HEK293 (cell line): ENCODE data around the gene WRAP73.
A peak's percentile ranks its signal among the peaks of the same experiment; 100 is the strongest.

Source experiments
- BCL11A ChIP-seq: fragments of 450-650 bp; formaldehyde crosslinking; IDR thresholded peaks from 2 replicates; pipeline ENCODE4 v1.5.1; 2016; ENCODE audit warnings: low read depth, missing biosample characterization, missing genetic modification characterization
- BCL11B ChIP-seq: fragments of 450-650 bp; formaldehyde crosslinking; IDR thresholded peaks from 2 replicates; pipeline ENCODE4 v1.5.1; 2016; ENCODE audit warnings: low read depth, missing biosample characterization, missing genetic modification characterization
- EGR2 ChIP-seq: fragments of 450-650 bp; formaldehyde crosslinking; IDR thresholded peaks from 2 replicates; pipeline ENCODE4 v1.5.1; 2016; ENCODE audit warnings: low read depth, missing biosample characterization, missing genetic modification characterization
- GLI4 ChIP-seq: fragments of 450-650 bp; formaldehyde crosslinking; IDR thresholded peaks from 2 replicates; pipeline ENCODE4 v1.5.1; 2016; ENCODE audit warnings: missing biosample characterization, missing genetic modification characterization
- KLF16 ChIP-seq: fragments of 450-650 bp; formaldehyde crosslinking; IDR thresholded peaks from 2 replicates; pipeline ENCODE4 v1.5.1; 2017; ENCODE audit warnings: missing biosample characterization, missing genetic modification characterization
- KLF9 ChIP-seq: fragments of 450-650 bp; formaldehyde crosslinking; IDR thresholded peaks from 2 replicates; pipeline ENCODE4 v1.5.1; 2016; ENCODE audit warnings: missing biosample characterization, missing genetic modification characterization, low read depth
- TCF7L2 ChIP-seq: IDR thresholded peaks from 2 replicates; pipeline ENCODE4 v1.6.1; 2011; ENCODE audit warnings: low read depth, mild to moderate bottlenecking, inconsistent platforms, low read length, moderate library complexity, borderline replicate concordance
- YY1 ChIP-seq: fragments of 450-650 bp; formaldehyde crosslinking; IDR thresholded peaks from 2 replicates; pipeline ENCODE4 v1.5.1; 2018; ENCODE audit warnings: missing biosample characterization, missing genetic modification characterization
- ZNF121 ChIP-seq: fragments of 450-650 bp; formaldehyde crosslinking; IDR thresholded peaks from 2 replicates; pipeline ENCODE4 v1.5.1; 2016; ENCODE audit warnings: missing biosample characterization, missing genetic modification characterization
- ZNF175 ChIP-seq: fragments of 450-650 bp; formaldehyde crosslinking; IDR thresholded peaks from 2 replicates; pipeline ENCODE4 v1.5.1; 2016; ENCODE audit warnings: missing biosample characterization, missing genetic modification characterization
- ZNF202 ChIP-seq: fragments of 450-650 bp; formaldehyde crosslinking; IDR thresholded peaks from 2 replicates; pipeline ENCODE4 v1.5.1; 2016; ENCODE audit warnings: missing biosample characterization, missing genetic modification characterization, borderline replicate concordance
- ZNF223 ChIP-seq: fragments of 450-650 bp; formaldehyde crosslinking; IDR thresholded peaks from 2 replicates; pipeline ENCODE4 v1.5.1; 2016; ENCODE audit warnings: missing biosample characterization, missing genetic modification characterization
- ZNF23 ChIP-seq: fragments of 450-650 bp; formaldehyde crosslinking; IDR thresholded peaks from 2 replicates; pipeline ENCODE4 v1.5.1; 2016; ENCODE audit warnings: missing biosample characterization, missing genetic modification characterization, borderline replicate concordance
- ZNF426 ChIP-seq: fragments of 450-650 bp; formaldehyde crosslinking; IDR thresholded peaks from 2 replicates; pipeline ENCODE4 v1.5.1; 2017; ENCODE audit warnings: missing biosample characterization, missing genetic modification characterization, mild to moderate bottlenecking, inconsistent platforms, moderate library complexity
- ZNF529 ChIP-seq: fragments of 450-650 bp; formaldehyde crosslinking; IDR thresholded peaks from 2 replicates; pipeline ENCODE4 v1.5.1; 2017; ENCODE audit warnings: missing genetic modification characterization, missing biosample characterization; ENCODE audit not compliant: insufficient replicate concordance
- ZNF658 ChIP-seq: fragments of 450-650 bp; formaldehyde crosslinking; IDR thresholded peaks from 2 replicates; pipeline ENCODE4; 2016; ENCODE audit warnings: missing biosample characterization, missing genetic modification characterization
- ZNF664 ChIP-seq: fragments of 450-650 bp; formaldehyde crosslinking; IDR thresholded peaks from 2 replicates; pipeline ENCODE4 v1.5.1; 2016; ENCODE audit warnings: missing biosample characterization, missing genetic modification characterization
- ZNF776 ChIP-seq: fragments of 450-650 bp; formaldehyde crosslinking; IDR thresholded peaks from 2 replicates; pipeline ENCODE4 v1.5.0; 2017; ENCODE audit warnings: missing biosample characterization, missing genetic modification characterization, borderline replicate concordance
- ZNF830 ChIP-seq: fragments of 450-650 bp; IDR thresholded peaks from 2 replicates; pipeline ENCODE4 v1.5.0; 2018; ENCODE audit warnings: missing biosample characterization, missing genetic modification characterization, low read depth, mild to moderate bottlenecking, moderate library complexity
- TF ChIP-seq, protein P1 (sequence below): fragments of 450-650 bp; formaldehyde crosslinking; IDR thresholded peaks from 2 replicates; pipeline ENCODE4 v1.5.1; 2016; ENCODE audit warnings: missing biosample characterization, missing genetic modification characterization
- TF ChIP-seq, protein P2 (sequence below): fragments of 450-650 bp; formaldehyde crosslinking; conservative IDR thresholded peaks from 2 replicates; pipeline ENCODE4 v1.5.1; 2016; ENCODE audit warnings: low read depth, missing biosample characterization, missing genetic modification characterization
- TF ChIP-seq, protein P3 (sequence below): fragments of 450-650 bp; formaldehyde crosslinking; IDR thresholded peaks from 2 replicates; pipeline ENCODE4 v1.5.1; 2016; ENCODE audit warnings: missing biosample characterization, missing genetic modification characterization
- TF ChIP-seq, protein P4 (sequence below): fragments of 450-650 bp; formaldehyde crosslinking; IDR thresholded peaks from 2 replicates; pipeline ENCODE4 v1.5.1; 2016; ENCODE audit warnings: missing biosample characterization, missing genetic modification characterization
- TF ChIP-seq, protein P5 (sequence below): fragments of 450-650 bp; formaldehyde crosslinking; IDR thresholded peaks from 2 replicates; pipeline ENCODE4 v1.5.1; 2016; ENCODE audit warnings: missing biosample characterization, missing genetic modification characterization

WRAP73 gene

DNA sequence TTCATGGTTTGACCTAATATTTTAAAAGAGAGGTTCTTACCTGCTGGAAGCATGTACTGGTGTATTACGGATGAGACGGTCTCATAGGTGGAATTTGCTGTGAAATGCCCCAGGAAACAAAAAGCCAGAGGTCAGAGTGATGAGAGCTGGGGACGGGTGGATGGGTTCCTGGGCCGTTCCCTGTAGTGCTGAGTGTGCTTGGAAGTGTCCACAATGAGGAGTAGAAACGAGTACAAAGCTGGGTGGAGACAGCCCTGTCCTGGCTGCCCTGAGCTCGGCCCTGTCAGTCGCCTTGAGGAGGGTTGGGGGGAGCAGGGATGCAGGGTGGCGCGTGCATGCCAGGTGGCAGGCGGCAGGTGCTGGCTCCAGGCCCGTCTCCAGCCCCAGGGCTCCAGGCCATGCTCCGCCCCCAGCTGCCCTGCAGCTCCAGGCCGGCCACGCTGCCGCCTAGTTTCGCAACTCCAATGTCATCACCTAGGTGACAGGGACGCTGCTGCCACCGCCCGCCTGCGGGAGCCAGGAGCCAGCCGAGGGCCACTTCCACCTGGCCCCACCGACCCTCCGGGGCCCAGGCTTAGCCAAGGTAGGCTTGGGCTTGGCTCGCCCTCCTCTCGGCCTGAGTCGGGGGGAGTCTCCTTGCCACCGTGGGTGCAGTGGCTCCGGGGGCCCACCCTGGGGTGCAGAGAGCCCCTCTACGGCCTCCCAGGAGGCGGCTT is 18.8 kb upstream of the WRAP73 start (continued):
- TF ChIP-seq, protein P1, sequence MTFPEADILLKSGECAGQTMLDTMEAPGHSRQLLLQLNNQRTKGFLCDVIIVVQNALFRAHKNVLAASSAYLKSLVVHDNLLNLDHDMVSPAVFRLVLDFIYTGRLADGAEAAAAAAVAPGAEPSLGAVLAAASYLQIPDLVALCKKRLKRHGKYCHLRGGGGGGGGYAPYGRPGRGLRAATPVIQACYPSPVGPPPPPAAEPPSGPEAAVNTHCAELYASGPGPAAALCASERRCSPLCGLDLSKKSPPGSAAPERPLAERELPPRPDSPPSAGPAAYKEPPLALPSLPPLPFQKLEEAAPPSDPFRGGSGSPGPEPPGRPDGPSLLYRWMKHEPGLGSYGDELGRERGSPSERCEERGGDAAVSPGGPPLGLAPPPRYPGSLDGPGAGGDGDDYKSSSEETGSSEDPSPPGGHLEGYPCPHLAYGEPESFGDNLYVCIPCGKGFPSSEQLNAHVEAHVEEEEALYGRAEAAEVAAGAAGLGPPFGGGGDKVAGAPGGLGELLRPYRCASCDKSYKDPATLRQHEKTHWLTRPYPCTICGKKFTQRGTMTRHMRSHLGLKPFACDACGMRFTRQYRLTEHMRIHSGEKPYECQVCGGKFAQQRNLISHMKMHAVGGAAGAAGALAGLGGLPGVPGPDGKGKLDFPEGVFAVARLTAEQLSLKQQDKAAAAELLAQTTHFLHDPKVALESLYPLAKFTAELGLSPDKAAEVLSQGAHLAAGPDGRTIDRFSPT (tag by site-specific recombination) = 0 out of 2 replicates have a peak, but pooled peaks have one; percentile 11
- TF ChIP-seq, protein P2, sequence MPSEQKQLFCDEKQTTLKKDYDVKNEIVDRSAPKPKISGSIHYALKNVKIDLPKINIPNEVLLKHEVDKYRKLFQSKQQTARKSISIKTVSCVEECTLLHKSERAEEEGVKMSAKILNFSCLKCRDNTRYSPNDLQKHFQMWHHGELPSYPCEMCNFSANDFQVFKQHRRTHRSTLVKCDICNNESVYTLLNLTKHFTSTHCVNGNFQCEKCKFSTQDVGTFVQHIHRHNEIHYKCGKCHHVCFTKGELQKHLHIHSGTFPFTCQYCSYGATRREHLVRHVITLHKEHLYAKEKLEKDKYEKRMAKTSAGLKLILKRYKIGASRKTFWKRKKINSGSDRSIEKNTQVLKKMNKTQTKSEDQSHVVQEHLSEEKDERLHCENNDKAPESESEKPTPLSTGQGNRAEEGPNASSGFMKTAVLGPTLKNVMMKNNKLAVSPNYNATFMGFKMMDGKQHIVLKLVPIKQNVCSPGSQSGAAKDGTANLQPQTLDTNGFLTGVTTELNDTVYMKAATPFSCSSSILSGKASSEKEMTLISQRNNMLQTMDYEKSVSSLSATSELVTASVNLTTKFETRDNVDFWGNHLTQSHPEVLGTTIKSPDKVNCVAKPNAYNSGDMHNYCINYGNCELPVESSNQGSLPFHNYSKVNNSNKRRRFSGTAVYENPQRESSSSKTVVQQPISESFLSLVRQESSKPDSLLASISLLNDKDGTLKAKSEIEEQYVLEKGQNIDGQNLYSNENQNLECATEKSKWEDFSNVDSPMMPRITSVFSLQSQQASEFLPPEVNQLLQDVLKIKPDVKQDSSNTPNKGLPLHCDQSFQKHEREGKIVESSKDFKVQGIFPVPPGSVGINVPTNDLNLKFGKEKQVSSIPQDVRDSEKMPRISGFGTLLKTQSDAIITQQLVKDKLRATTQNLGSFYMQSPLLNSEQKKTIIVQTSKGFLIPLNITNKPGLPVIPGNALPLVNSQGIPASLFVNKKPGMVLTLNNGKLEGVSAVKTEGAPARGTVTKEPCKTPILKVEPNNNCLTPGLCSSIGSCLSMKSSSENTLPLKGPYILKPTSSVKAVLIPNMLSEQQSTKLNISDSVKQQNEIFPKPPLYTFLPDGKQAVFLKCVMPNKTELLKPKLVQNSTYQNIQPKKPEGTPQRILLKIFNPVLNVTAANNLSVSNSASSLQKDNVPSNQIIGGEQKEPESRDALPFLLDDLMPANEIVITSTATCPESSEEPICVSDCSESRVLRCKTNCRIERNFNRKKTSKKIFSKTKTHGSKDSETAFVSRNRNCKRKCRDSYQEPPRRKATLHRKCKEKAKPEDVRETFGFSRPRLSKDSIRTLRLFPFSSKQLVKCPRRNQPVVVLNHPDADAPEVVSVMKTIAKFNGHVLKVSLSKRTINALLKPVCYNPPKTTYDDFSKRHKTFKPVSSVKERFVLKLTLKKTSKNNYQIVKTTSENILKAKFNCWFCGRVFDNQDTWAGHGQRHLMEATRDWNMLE (tag by site-specific recombination) = no peak
- TF ChIP-seq ZNF529 (tag by site-specific recombination) (no peak), ZNF223 (tag by site-specific recombination) (peak; percentile 9; the same call in 1 of the 2 replicates), BCL11B (tag by site-specific recombination) (no peak), ZNF121 (no peak), EGR2 (tag by site-specific recombination) (no peak), KLF9 (no peak), ZNF202 (tag by site-specific recombination) (no peak), BCL11A (tag by site-specific recombination) (no peak), TCF7L2 (no peak), GLI4 (tag by site-specific recombination) (no peak), KLF16 (tag by site-specific recombination) (peak; percentile 58; the same call in 1 of the 2 replicates), ZNF426 (tag by site-specific recombination) (no peak), ZNF175 (tag by site-specific recombination) (no peak), ZNF23 (tag by site-specific recombination) (no peak), YY1 (tag by site-specific recombination) (no peak), ZNF830 (tag by site-specific recombination) (no peak), ZNF658 (tag by site-specific recombination) (no peak), ZNF776 (tag by site-specific recombination) (no peak), ZNF664 (tag by site-specific recombination) (no peak)
- TF ChIP-seq, protein P3, sequence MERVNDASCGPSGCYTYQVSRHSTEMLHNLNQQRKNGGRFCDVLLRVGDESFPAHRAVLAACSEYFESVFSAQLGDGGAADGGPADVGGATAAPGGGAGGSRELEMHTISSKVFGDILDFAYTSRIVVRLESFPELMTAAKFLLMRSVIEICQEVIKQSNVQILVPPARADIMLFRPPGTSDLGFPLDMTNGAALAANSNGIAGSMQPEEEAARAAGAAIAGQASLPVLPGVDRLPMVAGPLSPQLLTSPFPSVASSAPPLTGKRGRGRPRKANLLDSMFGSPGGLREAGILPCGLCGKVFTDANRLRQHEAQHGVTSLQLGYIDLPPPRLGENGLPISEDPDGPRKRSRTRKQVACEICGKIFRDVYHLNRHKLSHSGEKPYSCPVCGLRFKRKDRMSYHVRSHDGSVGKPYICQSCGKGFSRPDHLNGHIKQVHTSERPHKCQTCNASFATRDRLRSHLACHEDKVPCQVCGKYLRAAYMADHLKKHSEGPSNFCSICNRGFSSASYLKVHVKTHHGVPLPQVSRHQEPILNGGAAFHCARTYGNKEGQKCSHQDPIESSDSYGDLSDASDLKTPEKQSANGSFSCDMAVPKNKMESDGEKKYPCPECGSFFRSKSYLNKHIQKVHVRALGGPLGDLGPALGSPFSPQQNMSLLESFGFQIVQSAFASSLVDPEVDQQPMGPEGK (tag by site-specific recombination) = peak; percentile 72
- TF ChIP-seq, protein P4, sequence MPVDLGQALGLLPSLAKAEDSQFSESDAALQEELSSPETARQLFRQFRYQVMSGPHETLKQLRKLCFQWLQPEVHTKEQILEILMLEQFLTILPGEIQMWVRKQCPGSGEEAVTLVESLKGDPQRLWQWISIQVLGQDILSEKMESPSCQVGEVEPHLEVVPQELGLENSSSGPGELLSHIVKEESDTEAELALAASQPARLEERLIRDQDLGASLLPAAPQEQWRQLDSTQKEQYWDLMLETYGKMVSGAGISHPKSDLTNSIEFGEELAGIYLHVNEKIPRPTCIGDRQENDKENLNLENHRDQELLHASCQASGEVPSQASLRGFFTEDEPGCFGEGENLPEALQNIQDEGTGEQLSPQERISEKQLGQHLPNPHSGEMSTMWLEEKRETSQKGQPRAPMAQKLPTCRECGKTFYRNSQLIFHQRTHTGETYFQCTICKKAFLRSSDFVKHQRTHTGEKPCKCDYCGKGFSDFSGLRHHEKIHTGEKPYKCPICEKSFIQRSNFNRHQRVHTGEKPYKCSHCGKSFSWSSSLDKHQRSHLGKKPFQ (tag by site-specific recombination) = no peak
- TF ChIP-seq, protein P5, sequence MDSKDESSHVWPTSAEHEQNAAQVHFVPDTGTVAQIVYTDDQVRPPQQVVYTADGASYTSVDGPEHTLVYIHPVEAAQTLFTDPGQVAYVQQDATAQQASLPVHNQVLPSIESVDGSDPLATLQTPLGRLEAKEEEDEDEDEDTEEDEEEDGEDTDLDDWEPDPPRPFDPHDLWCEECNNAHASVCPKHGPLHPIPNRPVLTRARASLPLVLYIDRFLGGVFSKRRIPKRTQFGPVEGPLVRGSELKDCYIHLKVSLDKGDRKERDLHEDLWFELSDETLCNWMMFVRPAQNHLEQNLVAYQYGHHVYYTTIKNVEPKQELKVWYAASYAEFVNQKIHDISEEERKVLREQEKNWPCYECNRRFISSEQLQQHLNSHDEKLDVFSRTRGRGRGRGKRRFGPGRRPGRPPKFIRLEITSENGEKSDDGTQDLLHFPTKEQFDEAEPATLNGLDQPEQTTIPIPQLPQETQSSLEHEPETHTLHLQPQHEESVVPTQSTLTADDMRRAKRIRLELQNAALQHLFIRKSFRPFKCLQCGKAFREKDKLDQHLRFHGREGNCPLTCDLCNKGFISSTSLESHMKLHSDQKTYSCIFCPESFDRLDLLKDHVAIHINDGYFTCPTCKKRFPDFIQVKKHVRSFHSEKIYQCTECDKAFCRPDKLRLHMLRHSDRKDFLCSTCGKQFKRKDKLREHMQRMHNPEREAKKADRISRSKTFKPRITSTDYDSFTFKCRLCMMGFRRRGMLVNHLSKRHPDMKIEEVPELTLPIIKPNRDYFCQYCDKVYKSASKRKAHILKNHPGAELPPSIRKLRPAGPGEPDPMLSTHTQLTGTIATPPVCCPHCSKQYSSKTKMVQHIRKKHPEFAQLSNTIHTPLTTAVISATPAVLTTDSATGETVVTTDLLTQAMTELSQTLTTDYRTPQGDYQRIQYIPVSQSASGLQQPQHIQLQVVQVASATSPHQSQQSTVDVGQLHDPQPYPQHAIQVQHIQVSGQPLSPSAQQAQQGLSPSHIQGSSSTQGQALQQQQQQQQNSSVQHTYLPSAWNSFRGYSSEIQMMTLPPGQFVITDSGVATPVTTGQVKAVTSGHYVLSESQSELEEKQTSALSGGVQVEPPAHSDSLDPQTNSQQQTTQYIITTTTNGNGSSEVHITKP (tag by site-specific recombination) = no peak
